MG63 (cell line): ENCODE measurements around the gene GSTM2. TPM values are rescaled to one million over a fixed set of nuclear protein-coding genes. Genes with fewer than 3 reads are reported as not detected.

ENCODE experiments used
- DNase-seq: peaks from one replicate; pipeline ENCODE4 v3.0.0-alpha.2; 2020
- H3K27me3 ChIP-seq: fragments of 250-450 bp; sonication (Bioruptor Pico); 2 replicates; pipeline ENCODE4 v1.5.1; 2020; ENCODE audit warnings: mild to moderate bottlenecking, moderate library complexity
- H3K36me3 ChIP-seq: fragments of 250-450 bp; sonication (Bioruptor Pico); 2 replicates; pipeline ENCODE4 v1.5.1; 2020; ENCODE audit warnings: mild to moderate bottlenecking, moderate library complexity
- H3K4me3 ChIP-seq: fragments of 250-450 bp; sonication (Bioruptor Pico); 2 replicates; pipeline ENCODE4 v1.5.1; 2020; ENCODE audit warnings: mild to moderate bottlenecking, moderate library complexity
- H3K9me3 ChIP-seq: fragments of 250-450 bp; sonication (Bioruptor Pico); 2 replicates; pipeline ENCODE4 v1.5.1; 2020; ENCODE audit warnings: mild to moderate bottlenecking, moderate library complexity
- total RNA-seq: library from RNA; depleted of rRNA; stranded (reverse); fragments of >200 nt; shearing (Covaris generic); gene quantifications from 2 replicates; pipeline ENCODE4 v1.2.3, GENCODE V29; 2014; ENCODE audit warnings: low replicate concordance

GSTM2 gene
- total RNA-seq, 1 experiment from 2014 or later, result 20.0 TPM

- Histone ChIP-seq H3K27me3 (no peaks in the 10 kb centered on the region), H3K4me3 (no peak overlapping the region), H3K9me3 (no peaks in the 10 kb centered on the region), H3K36me3 (peaks cover 77% of the 10 kb centered on the region)
- DNase-seq, result no peak
Observed at GRCh38 chr1:109627692-109628399, 40.0 kb upstream of the GSTM2 start.

- H3K36me3 ChIP-seq, result peaks cover 79% of the 10 kb centered on the region
- no peaks in the 10 kb centered on the region for H3K9me3 ChIP-seq
- H3K27me3 ChIP-seq, result no peaks in the 10 kb centered on the region
- peak; percentile 11 for DNase-seq
- no peak overlapping the region for H3K4me3 ChIP-seq
Observed at GRCh38 chr1:109628540-109629321, 39.1 kb upstream of the GSTM2 start.

- Histone ChIP-seq H3K4me3 (no peak overlapping the region), H3K9me3 (no peaks in the 10 kb centered on the region), H3K27me3 (no peaks in the 10 kb centered on the region), H3K36me3 (peaks cover 79% of the 10 kb centered on the region)
- DNase-seq, result no peak
Observed at GRCh38 chr1:109629372-109630030, 38.4 kb upstream of the GSTM2 start.

- H3K36me3 ChIP-seq, result peaks cover 74% of the 10 kb centered on the region
- no peaks in the 10 kb centered on the region for H3K9me3 ChIP-seq
- no peaks in the 10 kb centered on the region for H3K27me3 ChIP-seq
- DNase-seq, result no peak
- H3K4me3 ChIP-seq, result no peak overlapping the region
Observed at GRCh38 chr1:109630081-109630897, 37.6 kb upstream of the GSTM2 start.

GRCh38 chr1:109630898-109631512 lies 36.9 kb upstream of the GSTM2 start:
- Histone ChIP-seq H3K4me3 (no peak overlapping the region), H3K27me3 (no peaks in the 10 kb centered on the region), H3K36me3 (peaks cover 67% of the 10 kb centered on the region), H3K9me3 (no peaks in the 10 kb centered on the region)
- DNase-seq, result no peak

GRCh38 chr1:109631513-109632505 lies 36.0 kb upstream of the GSTM2 start:
- peaks cover 59% of the 10 kb centered on the region for H3K36me3 ChIP-seq

DNA sequence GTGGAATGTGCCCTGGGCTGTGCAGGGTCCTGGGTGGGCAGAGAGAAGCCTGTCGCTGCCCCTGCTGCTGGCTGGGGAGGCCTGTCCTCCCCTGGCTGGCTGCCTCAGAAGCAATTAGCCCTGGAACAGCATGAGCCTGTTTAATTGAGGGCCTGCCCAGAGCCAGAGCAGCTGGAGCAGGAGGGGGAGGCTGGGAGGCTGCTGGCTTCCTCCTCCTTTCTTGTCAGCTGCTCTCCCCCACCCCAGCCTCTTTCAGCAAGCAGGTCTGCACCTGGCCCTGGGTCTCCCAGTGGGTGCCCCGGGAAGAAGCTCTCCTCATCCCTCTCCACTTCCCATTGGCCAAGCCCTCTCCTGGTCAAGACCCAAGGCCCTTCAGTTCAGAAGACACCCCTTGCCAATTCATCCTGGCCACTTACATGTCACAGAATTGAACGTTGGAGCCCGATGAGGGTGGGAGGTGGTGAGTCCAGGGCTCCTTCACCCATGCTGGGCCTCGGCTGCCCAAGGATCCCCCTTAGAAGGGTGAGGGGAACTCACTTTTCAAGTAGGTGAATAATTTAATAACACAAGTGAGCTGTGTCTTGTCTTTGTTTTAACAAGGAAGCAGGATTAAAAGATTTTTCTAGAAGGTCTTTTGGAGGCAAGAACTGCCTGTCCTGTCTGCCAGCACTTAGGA lies 35.0 kb upstream of the GSTM2 start:
- Histone ChIP-seq H3K27me3 (no peaks in the 10 kb centered on the region), H3K4me3 (no peak overlapping the region), H3K9me3 (no peaks in the 10 kb centered on the region), H3K36me3 (peaks cover 49% of the 10 kb centered on the region)
- DNase-seq, result no peak

More at GRCh38 chr1:109631513-109632505, 36.0 kb upstream of the GSTM2 start:
- H3K4me3 ChIP-seq, result no peak overlapping the region
- DNase-seq, result no peak
- no peaks in the 10 kb centered on the region for H3K9me3 ChIP-seq
- H3K27me3 ChIP-seq, result no peaks in the 10 kb centered on the region

DNA sequence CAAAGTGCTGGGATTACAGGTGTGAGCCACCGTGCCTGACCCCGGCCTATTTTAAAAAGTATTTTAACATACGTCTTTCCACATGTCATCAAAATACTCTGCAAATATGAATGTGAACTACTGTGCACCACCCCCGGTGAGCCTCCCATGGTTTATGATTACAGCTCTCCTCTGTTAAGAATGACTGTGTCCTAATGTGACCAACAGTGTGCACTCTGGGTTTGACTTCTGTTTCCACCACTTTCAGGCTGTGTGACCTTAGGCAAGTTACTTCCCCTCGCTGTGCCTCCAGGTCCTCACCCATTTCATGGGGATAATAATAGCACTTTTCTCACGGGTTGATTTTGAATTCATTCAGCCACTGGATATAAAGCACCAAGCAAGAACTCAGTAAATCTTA lies 33.6 kb upstream of the GSTM2 start:
- H3K9me3 ChIP-seq, result no peaks in the 10 kb centered on the region
- DNase-seq, result no peak
- peaks cover 34% of the 10 kb centered on the region for H3K36me3 ChIP-seq
- no peak overlapping the region for H3K4me3 ChIP-seq
- no peaks in the 10 kb centered on the region for H3K27me3 ChIP-seq

GRCh38 chr1:109634771-109635750 lies 32.8 kb upstream of the GSTM2 start:
- Histone ChIP-seq H3K4me3 (no peak overlapping the region), H3K27me3 (no peaks in the 10 kb centered on the region), H3K9me3 (no peaks in the 10 kb centered on the region), H3K36me3 (peaks cover 27% of the 10 kb centered on the region)
- no peak for DNase-seq

DNA sequence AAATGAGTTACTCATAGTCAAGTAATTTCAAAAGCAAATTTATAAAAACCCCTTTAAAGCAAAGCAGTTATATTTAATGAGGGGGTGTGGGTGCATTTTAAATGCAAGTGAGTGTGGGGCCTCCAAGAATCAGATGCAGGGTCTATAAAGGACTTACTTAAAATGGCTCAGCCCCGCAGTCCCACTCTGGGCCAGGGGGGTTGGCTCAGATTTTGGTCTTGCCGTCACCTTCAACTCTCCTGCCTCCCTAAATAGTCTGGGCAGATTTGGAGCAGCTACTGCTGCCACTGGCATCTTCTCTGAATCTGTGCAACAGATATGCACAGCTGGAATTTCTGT lies 32.0 kb upstream of the GSTM2 start:
- H3K4me3 ChIP-seq, result no peak overlapping the region
- peaks cover 21% of the 10 kb centered on the region for H3K36me3 ChIP-seq
- H3K9me3 ChIP-seq, result no peaks in the 10 kb centered on the region
- no peaks in the 10 kb centered on the region for H3K27me3 ChIP-seq
- no peak for DNase-seq

GRCh38 chr1:109636201-109636952 lies 31.5 kb upstream of the GSTM2 start:
- no peaks in the 10 kb centered on the region for H3K27me3 ChIP-seq

GRCh38 chr1:109637446-109637845 lies 30.4 kb upstream of the GSTM2 start:
- DNase-seq, result no peak
- H3K36me3 ChIP-seq, result peaks cover 5% of the 10 kb centered on the region
- H3K4me3 ChIP-seq, result no peak overlapping the region
- H3K9me3 ChIP-seq, result no peaks in the 10 kb centered on the region
- H3K27me3 ChIP-seq, result no peaks in the 10 kb centered on the region

More at GRCh38 chr1:109636201-109636952, 31.5 kb upstream of the GSTM2 start:
- DNase-seq, result peak; percentile 51
- Histone ChIP-seq H3K36me3 (peaks cover 16% of the 10 kb centered on the region), H3K9me3 (no peaks in the 10 kb centered on the region), H3K4me3 (no peak overlapping the region)
